HG03460 (cell line): ENCODE data around the gene RPL29.

ENCODE experiments used
- ATAC-seq: cut with Tn5 transposase; IDR thresholded peaks from one replicate; pipeline ENCODE4 v1.9.1; 2021; ENCODE audit not compliant: unreplicated experiment

The RPL29 gene

DNA sequence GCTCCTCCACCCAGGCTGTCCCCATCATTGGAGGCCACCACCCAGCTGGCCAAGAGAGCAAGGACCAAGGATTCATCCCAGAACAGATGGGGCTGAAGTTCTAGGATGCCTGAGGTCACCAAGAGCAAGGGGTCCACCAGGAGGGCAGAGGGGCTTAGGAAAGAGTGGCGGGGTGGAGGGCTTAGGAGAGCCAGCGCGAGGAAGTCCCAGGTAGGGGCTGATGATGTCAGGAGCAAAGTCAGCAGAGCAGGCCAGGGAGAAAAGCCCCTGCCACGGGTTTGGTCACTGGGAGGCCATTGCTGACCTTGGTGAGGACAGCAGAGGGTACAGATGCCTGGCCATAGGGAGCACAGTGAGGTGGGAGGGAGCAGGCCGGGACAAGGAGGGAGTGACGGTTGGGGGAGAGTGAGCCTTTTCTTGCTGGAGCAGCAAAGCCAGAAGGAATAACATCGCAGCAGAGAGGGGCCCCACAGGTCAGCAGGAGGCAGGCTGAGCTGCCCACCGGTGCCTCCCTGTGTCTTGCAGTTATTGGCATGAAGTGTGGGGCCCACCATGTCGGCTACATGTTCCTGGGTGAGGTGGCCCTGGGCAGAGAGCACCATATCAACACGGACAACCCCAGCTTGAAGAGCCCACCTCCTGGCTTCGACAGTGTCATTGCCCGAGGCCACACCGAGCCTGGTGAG lies 48.3 kb downstream of the RPL29 start:
- no peak for ATAC-seq

DNA sequence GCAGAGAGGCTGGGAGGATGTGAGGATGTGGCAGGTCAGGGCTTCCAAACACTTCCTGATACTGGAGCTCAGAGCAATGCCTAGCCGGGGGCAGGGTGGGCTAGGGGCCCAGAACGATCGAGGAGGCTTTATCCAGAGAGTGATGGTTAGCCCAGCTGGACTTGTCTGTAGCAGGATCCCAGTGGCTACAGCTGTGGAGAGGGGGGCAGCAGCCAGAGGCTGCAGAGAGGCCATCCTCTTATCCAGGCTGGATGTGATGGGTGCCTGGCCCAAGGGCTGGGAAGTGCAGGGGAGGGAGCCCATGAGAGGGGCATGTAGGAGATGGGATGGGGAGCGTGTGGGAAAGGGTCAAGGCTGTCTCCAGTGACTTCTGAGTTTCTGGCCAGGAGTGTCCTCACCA lies 48.9 kb downstream of the RPL29 start:
- ATAC-seq: no peak

GRCh38 chr3:51945926-51946705 lies 49.6 kb downstream of the RPL29 start:
- no peak for ATAC-seq

- ATAC-seq: no peak
Observed at GRCh38 chr3:51945031-51945840, 50.5 kb downstream of the RPL29 start.

GRCh38 chr3:51944451-51945021 lies 51.2 kb downstream of the RPL29 start:
- ATAC-seq: no peak
